HFF-Myc (cell line): ENCODE data around the gene HMX3.

Experiments used
- DNase-seq: peaks from one replicate; pipeline ENCODE4 v3.0.0-alpha.2; 2011; ENCODE audit warnings: low read depth; ENCODE audit errors: extremely low read depth
- H3K4me3 ChIP-seq: replicated peaks from 2 replicates; pipeline ENCODE4 v1.5.1; 2011; ENCODE audit warnings: low read depth, mild to moderate bottlenecking, control low read depth, low read length
- CTCF ChIP-seq: IDR thresholded peaks from 2 replicates; pipeline ENCODE4 v1.5.1; 2012; ENCODE audit warnings: mild to moderate bottlenecking, low read depth, low read length, control low read depth; ENCODE audit errors: missing control alignments

HMX3 gene

DNA sequence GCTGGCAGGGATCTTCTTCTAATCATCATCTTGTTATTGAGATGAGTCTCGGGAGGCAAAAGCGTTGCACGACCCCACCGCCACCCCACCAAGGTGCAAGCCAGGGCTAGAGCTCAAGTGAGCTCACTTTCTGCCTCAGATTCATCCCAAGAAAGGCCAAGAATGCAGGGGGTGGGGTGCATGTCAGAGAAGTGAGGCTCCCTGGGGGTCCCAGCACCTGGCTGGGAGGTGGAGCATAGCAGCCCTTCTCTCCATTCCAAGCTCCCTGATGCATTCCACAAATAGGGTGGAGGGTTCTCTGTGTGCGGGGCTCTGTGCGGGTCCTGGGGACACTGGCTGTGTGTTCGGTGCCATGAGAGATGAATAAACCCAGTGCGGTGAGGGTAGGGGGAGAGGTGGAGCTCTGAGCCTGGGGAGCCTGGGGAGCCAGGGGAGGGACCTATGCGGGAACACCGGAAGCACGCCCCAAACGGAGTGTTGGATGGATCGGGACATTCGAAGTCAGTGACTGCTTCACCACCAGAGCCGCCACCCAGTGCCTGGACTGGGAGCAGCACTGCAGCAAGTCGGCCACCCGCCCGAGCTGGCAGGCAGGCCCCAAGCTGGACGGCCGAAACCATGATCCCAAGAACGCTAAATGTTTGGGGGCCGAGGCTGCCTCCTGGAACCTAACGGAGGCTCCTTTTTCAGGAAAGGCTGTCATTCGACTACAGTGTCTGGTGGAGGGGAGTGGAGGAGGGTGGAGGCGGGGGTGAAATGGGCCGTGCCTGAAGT, 17.9 kb upstream of the HMX3 start:
- no peak for DNase-seq
- no peak overlapping the region for H3K4me3 ChIP-seq
- TF ChIP-seq CTCF, result no peak

DNA sequence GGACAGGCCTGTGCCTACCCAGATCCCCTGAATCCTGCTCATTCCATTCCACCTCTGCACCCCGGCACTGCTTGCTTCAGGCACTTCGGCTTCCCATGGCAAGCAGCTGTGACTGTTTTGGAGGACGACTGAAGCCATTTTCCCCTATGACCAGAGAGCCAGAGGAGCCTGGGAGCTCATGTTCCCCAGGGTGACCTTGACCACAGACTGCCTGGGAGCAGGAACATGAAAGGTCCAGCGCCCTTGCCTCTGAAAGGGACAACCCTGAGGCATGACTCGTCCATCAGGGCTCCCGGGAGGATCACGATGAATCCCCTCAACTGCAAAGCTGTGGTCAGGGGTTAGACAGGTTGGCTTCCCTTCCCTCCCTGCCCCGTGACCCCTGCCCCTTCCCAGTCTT, 16.7 kb upstream of the HMX3 start:
- no peak overlapping the region for H3K4me3 ChIP-seq
- TF ChIP-seq CTCF, result no peak
- DNase-seq, result no peak

DNA sequence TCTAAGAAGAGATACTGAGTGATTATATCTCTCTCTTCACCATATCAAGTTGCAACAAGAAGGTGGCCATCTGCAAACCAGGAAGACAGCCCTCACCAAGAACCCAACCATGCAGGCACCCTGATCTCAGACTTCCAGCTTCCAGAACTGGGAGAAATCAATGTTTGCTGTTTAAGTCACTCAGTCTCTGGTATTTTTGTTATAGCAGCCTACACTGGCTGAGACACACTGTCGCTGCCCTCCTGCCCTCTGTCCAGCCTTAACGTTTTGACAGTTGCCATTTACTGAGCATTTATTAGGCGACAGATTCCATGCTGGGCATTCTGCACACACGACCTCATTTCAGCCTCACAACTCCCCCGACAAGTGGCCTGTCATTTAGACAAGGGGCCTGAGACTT, 9.5 kb upstream of the HMX3 start:
- DNase-seq, result no peak
- no peak for TF ChIP-seq CTCF
- H3K4me3 ChIP-seq, result no peak overlapping the region

DNA sequence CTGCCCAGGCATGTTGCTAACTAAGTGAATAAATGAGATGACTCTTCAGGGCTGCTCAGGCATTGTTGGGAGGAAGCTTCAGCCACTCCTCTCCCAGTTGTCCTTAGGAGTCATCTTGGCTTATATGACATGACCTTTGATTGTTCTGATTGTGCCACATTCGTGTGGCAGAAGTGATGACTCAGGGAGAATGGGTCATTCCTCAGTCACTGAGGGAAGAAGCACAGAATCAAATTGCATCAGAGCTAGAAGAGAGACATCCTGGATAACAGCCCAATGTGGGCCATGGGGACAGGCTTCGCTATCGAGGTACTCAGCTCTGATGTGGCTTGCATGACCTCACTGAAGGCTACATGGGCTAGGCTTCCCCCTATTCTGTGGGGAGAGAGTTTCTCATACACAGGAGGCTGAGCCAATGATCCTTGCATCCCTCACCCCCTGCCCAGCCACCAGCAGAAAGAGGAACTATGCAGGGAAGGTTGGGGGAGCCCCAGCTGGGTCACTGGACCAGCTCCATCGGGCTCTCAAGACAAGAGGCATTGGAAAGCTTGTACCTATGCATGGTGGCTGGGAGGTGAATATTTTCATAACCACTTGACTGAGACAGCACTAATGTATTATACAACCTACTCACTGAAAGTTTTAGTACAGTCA, 6.0 kb upstream of the HMX3 start:
- no peak for DNase-seq
- H3K4me3 ChIP-seq, result no peak overlapping the region
- no peak for TF ChIP-seq CTCF

DNA sequence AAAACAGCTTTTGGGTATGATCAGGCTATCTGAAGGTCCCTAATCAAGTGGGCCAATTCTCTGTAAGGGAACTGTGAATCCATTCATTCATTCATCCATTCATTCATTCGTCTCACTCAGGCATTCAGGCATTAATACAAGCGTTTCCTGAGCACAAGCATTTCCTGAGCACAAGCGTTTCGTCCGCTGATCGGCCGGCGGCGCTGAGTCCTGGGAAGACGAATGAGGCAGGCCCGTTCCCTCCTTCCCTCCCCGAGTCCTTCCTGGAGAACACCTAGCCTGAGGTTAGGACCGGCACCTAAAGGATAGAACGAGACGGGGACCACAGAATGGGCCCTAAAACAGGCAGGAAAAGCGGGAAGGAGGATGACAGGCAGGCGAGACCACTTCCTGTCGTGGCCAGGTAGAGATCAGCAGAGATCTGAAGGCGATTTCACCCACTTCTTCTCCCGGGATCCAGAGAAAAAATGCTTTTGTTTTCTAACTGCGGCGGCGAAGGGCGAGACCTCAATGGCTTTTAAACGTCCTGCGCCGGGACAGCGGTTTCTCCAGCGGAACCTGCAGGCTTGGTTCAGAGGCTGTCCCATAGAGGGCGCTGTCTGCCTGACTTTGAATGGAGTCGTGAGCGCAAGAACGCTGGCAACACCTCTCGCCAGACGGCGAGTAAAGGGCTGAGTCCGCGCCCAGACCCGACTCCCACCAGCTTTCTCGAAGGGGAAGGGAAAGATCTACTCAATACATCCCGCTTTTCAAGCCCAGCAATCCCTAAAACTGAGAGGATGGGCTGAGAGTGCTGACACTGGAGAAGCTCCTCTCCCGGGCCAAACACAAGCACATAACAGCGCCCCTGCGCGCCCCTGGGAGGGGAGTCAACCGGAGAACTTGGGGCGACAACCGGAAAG, 2.9 kb upstream of the HMX3 start:
- H3K4me3 ChIP-seq, result peak overlapping the region; percentile 18; the same call in 1 of the 2 replicates
- TF ChIP-seq CTCF, result peak; percentile 92
- peak; percentile 67 for DNase-seq

GRCh38 chr10:123133541-123134342, 2.0 kb upstream of the HMX3 start:
- DNase-seq, result no peak
- no peak overlapping the region for H3K4me3 ChIP-seq
- no peak for TF ChIP-seq CTCF
